ENCODE measurements around the gene MTURN.

MTURN gene

GRCh38 chr7:30159163-30159562 is 24.4 kb downstream of the MTURN start:
- FAIRE-seq (no peak), DNase-seq (ENCODE audit: insufficient read length, low spot score) (no peak)

- peak; percentile 39 for FAIRE-seq
- no peak for DNase-seq (ENCODE audit: insufficient read length, low spot score)
Observed at GRCh38 chr7:30159698-30160143, 24.9 kb downstream of the MTURN start.

GRCh38 chr7:30160329-30160728 is 25.5 kb downstream of the MTURN start:
- FAIRE-seq = peak; percentile 28
- no peak for DNase-seq (ENCODE audit: insufficient read length, low spot score)

GRCh38 chr7:30162133-30162532 is 27.3 kb downstream of the MTURN start:
- DNase-seq (ENCODE audit: insufficient read length, low spot score) (no peak), FAIRE-seq (peak; percentile 77)

- peak; percentile 83 for FAIRE-seq
Observed at GRCh38 chr7:30162622-30163124, 27.9 kb downstream of the MTURN start.

GRCh38 chr7:30163231-30163894 is 28.6 kb downstream of the MTURN start:
- DNase-seq (ENCODE audit: insufficient read length, low spot score) (no peak), FAIRE-seq (peak; percentile 14)

More at GRCh38 chr7:30162622-30163124, 27.9 kb downstream of the MTURN start:
- DNase-seq (ENCODE audit: insufficient read length, low spot score) = no peak

- DNase-seq (ENCODE audit: insufficient read length, low spot score) (peak; percentile 38), FAIRE-seq (peak; percentile 72)
Observed at GRCh38 chr7:30164567-30164966, 29.8 kb downstream of the MTURN start.

- no peak for FAIRE-seq
- DNase-seq (ENCODE audit: insufficient read length, low spot score) = no peak
Observed at GRCh38 chr7:30165590-30165989, 30.8 kb downstream of the MTURN start.

- no peak for DNase-seq (ENCODE audit: insufficient read length, low spot score)
- no peak for FAIRE-seq
Observed at GRCh38 chr7:30166155-30166840, 31.5 kb downstream of the MTURN start.

GRCh38 chr7:30166841-30167235 is 32.1 kb downstream of the MTURN start:
- FAIRE-seq = no peak

GRCh38 chr7:30167901-30168300 is 33.1 kb downstream of the MTURN start:
- FAIRE-seq = no peak
- DNase-seq (ENCODE audit: insufficient read length, low spot score) = no peak

More at GRCh38 chr7:30166841-30167235, 32.1 kb downstream of the MTURN start:
- DNase-seq (ENCODE audit: insufficient read length, low spot score) = no peak

GRCh38 chr7:30168835-30169573 is 34.2 kb downstream of the MTURN start:
- FAIRE-seq (no peak), DNase-seq (ENCODE audit: insufficient read length, low spot score) (no peak)

GRCh38 chr7:30169579-30169978 is 34.8 kb downstream of the MTURN start:
- DNase-seq (ENCODE audit: insufficient read length, low spot score) = no peak
- FAIRE-seq = no peak

GRCh38 chr7:30170476-30171205 is 35.9 kb downstream of the MTURN start:
- FAIRE-seq = no peak
- DNase-seq (ENCODE audit: insufficient read length, low spot score) = no peak

- FAIRE-seq (no peak), DNase-seq (ENCODE audit: insufficient read length, low spot score) (no peak)
Observed at GRCh38 chr7:30171766-30172447, 37.1 kb downstream of the MTURN start.

GRCh38 chr7:30172451-30172850 is 37.7 kb downstream of the MTURN start:
- FAIRE-seq (no peak), DNase-seq (ENCODE audit: insufficient read length, low spot score) (no peak)

- no peak for DNase-seq (ENCODE audit: insufficient read length, low spot score)
- FAIRE-seq = no peak
Observed at GRCh38 chr7:30173058-30173897, 38.5 kb downstream of the MTURN start.

- FAIRE-seq = no peak
- no peak for DNase-seq (ENCODE audit: insufficient read length, low spot score)
Observed at GRCh38 chr7:30175180-30175579, 40.4 kb downstream of the MTURN start.

GRCh38 chr7:30175636-30176147 is 40.9 kb downstream of the MTURN start:
- FAIRE-seq (no peak), DNase-seq (ENCODE audit: insufficient read length, low spot score) (no peak)
